Epithelial cell of esophagus (primary cell): ENCODE measurements around the gene VSX1.

Experiments used
- DNase-seq: peaks from one replicate; pipeline ENCODE4 v3.0.0; 2010; ENCODE audit warnings: low read depth
- H3K4me3 ChIP-seq: 2 replicates; pipeline ENCODE4 v1.5.1; 2011; ENCODE audit warnings: mild to moderate bottlenecking, low read length, control low read depth
- CTCF ChIP-seq: IDR thresholded peaks from 2 replicates; pipeline ENCODE4 v1.5.1; 2011; ENCODE audit warnings: low read depth, mild to moderate bottlenecking, low read length, control low read depth, inconsistent platforms; ENCODE audit not compliant: insufficient read depth; ENCODE audit errors: missing control alignments

VSX1 gene

DNA sequence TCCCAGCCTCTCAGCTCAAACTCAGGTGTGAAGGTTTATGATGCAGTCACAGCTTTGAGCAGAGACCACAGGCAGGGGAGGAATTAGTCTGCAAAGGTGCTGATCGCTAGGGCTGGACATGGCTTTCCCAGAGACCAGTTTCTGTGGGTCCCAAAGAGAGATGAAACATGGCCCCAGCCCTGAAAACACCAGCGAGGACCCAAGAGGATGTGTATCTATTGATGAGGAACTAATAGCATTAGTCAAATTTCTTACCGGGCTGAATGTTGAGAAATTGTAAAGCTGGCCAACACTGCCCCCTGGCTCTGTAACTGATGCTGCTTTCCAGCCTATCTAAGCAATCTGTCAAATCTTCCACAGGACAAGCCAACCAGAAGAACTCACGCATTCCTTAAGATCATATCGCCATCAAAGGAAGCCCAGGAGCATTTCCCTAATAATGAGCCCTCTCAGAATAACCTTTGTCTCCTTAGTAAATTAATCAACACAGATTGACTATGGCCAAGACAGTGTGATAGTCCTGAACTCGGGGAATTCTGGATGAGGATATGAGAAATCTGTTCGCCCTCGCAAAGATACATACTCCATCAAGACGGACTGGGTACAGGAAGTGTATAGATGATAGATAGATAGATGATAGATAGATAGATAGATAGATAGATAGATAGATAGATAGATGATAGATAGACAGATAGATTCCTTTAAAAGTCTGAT lies 16.2 kb downstream of the VSX1 start:
- peak; percentile 73 for DNase-seq

GRCh38 chr20:25065072-25065624 lies 16.8 kb downstream of the VSX1 start:
- TF ChIP-seq CTCF = no peak
- no peak overlapping the region for H3K4me3 ChIP-seq
- no peak for DNase-seq

More for the DNA sequence above, 16.2 kb downstream of the VSX1 start:
- no peak overlapping the region for H3K4me3 ChIP-seq
- TF ChIP-seq CTCF = peak; percentile 77

DNA sequence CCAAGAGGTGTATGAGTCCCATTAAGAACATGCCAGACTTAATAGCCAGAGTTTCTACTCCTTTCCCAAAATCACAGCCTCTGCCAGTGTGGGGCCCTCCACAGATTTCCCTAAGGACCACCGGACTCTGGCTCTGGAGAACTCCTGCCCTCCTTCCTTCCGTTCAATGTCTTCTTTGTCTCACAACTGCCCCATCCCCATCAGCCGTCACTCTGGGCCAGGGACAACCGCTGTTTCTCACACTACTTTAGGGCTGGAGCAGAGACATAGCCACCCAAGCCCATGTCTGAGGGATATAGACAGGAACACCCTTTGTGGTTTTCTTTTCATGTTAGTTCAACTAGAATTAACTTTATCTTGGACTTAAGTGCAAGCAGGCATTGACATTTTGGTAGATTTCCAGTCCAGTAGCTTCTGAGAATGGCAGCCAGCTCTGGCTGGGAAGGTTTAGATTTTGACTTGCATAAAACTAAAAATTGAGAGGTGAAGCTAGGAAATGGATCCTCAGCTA lies 17.3 kb downstream of the VSX1 start:
- no peak for TF ChIP-seq CTCF
- DNase-seq = no peak
- H3K4me3 ChIP-seq = no peak overlapping the region

DNA sequence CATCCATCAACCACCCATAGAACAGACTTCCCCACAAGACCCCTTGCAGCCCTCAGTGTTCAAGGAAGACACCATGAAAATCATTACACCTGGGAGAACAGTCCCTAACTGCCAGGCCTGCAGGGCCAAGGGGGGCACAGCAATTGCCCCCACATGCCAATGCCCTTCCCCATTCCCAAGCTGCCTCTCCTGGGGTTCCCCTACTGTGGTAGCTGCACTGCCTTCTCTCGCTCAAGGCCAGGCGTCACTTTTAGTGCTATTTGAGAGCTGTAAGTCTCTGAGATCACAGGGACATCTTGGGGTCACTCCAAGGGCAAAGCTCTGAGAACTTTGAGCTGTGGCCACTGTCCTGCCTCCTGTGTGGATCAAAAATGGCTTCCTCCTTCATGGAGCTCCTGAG lies 18.0 kb downstream of the VSX1 start:
- no peak for TF ChIP-seq CTCF
- no peak overlapping the region for H3K4me3 ChIP-seq
- no peak for DNase-seq

GRCh38 chr20:25063546-25063945 lies 18.4 kb downstream of the VSX1 start:
- TF ChIP-seq CTCF = no peak
- no peak for DNase-seq
- H3K4me3 ChIP-seq = no peak overlapping the region

DNA sequence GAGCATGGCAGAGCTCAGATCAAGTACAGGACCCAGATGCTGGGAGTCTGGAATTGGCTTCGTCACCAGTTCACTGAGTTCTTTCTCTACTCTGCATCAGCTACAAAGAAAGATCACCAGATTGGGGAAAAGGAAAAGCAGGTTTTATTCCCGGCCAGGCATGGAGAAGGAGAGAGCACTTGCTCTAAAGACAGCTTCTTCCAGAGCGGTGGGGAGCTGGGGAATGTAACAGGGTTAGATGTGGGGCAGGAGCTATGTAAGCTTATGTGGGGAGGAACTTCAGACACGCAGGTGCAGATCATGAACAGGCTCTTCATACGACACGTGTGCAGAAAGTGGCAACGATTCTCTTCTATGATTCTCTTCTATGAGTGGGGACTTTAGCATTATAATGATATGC lies 19.1 kb downstream of the VSX1 start:
- TF ChIP-seq CTCF = no peak
- DNase-seq = no peak
- no peak overlapping the region for H3K4me3 ChIP-seq
